K562 (cell line): ENCODE measurements around the gene EVI5. TPM values are rescaled to one million over a fixed set of nuclear protein-coding genes. Genes with fewer than 3 reads are reported as not detected.

ENCODE experiments used
- ATAC-seq: fragments of 200-7000 bp; cut with Tn5 transposase; 3 replicates; pipeline ENCODE4 v1.9.1; 2020; ENCODE audit warnings: moderate library complexity
- BruUV-seq: library from RNA; stranded (reverse); fragments of 400-500 nt; replicated peaks from 2 replicates; lab custom pipeline; 2021; lab: Mats Ljungman, UMichigan
- CTCF ChIA-PET: fragments of 300-600 bp; formaldehyde crosslinking; extraction: SDS; loops from one replicate; lab custom pipeline; 2021; ENCODE audit warnings: low intra/inter-chr PET ratio; lab: Yijun Ruan, JAX
- POLR2A ChIA-PET: fragments of 300-600, 350-650 bp; sonication (Branson Sonifier 250); formaldehyde crosslinking; extraction: SDS; loops from one replicate; lab custom pipeline; 2021; ENCODE audit warnings: antibody characterized with exemption, inconsistent platforms; lab: Yijun Ruan, JAX
- DNase-seq, 4 experiments: peaks; one replicate each; pipeline versions ENCODE4 v3.0.0 to v3.0.0-alpha.2; 2011 to 2018; ENCODE audit warnings: low spot score in 3 of 4, mixed read lengths in 3 of 4; ENCODE audit errors: extremely low read depth in 1 of 4
- FAIRE-seq: peaks from 2 replicates; lab custom pipeline; 2011; peaks lifted over from hg19 to GRCh38; lab: Jason Lieb, UNC
- H2AFZ ChIP-seq: 2 replicates; pipeline ENCODE4 v1.6.0; 2011; ENCODE audit warnings: low read depth, low read length, control low read depth, inconsistent platforms
- H3K27ac ChIP-seq: fragments of 200-600 bp; 3 replicates; pipeline ENCODE4 v1.8.0; 2011; ENCODE audit warnings: low read depth, mild to moderate bottlenecking, control low read depth, inconsistent platforms, low read length, moderate library complexity, mixed read lengths; ENCODE audit errors: extremely low read depth
- H3K27me3 ChIP-seq, 2 experiments: fragments of 300-600 bp in 1 of 2; 2 replicates in 1 of 2; 3 replicates in 1 of 2; pipeline versions ENCODE4 v1.6.0 to v1.8.0; 2011; ENCODE audit warnings: inconsistent platforms in 2 of 2, low read length in 2 of 2, mild to moderate bottlenecking in 1 of 2, mixed read lengths in 1 of 2, moderate library complexity in 1 of 2; ENCODE audit not compliant: control insufficient read depth in 2 of 2, insufficient read depth in 2 of 2
- H3K36me3 ChIP-seq: fragments of 300-600 bp; 3 replicates; pipeline ENCODE4 v1.8.0; 2011; ENCODE audit warnings: mild to moderate bottlenecking, low read length, inconsistent platforms; ENCODE audit not compliant: control insufficient read depth, insufficient read depth
- H3K4me1 ChIP-seq, 2 experiments: fragments of 200-600 bp in 1 of 2; replicated peaks in 1 of 2; 2 replicates in 1 of 2; 3 replicates in 1 of 2; pipeline versions ENCODE4 v1.5.1 to v1.8.0; 2011; ENCODE audit warnings: inconsistent platforms in 2 of 2, low read length in 2 of 2, mild to moderate bottlenecking in 1 of 2, mixed read lengths in 1 of 2, moderate library complexity in 1 of 2; ENCODE audit not compliant: control insufficient read depth in 2 of 2, insufficient read depth in 2 of 2
- H3K4me2 ChIP-seq: 2 replicates; pipeline ENCODE4 v1.6.1; 2011; ENCODE audit warnings: low read length, control low read depth, inconsistent platforms, mixed read lengths; ENCODE audit not compliant: insufficient read depth
- H3K4me3 ChIP-seq: fragments of 200-600 bp; sonication (generic), shearing (Covaris generic); 2 replicates; pipeline ENCODE4 v1.5.1; 2016; ENCODE audit warnings: control low read depth, inconsistent platforms
- H3K79me2 ChIP-seq: fragments of 200-600 bp; 3 replicates; pipeline ENCODE4 v1.8.0; 2011; ENCODE audit warnings: low read length, inconsistent platforms; ENCODE audit not compliant: control insufficient read depth, insufficient read depth
- H3K9ac ChIP-seq, 2 experiments: 2 replicates each; pipeline versions ENCODE4 v1.6.0 to v1.6.1; 2011; ENCODE audit warnings: low read depth in 2 of 2, low read length in 2 of 2, control low read depth in 1 of 2, inconsistent platforms in 1 of 2, mild to moderate bottlenecking in 1 of 2, mixed read lengths in 1 of 2; ENCODE audit not compliant: insufficient read depth in 1 of 2
- H3K9me1 ChIP-seq: one replicate; pipeline ENCODE4 v1.6.0; 2011; ENCODE audit warnings: inconsistent platforms, mild to moderate bottlenecking, low read length, moderate library complexity; ENCODE audit not compliant: control insufficient read depth, insufficient read depth
- H3K9me3 ChIP-seq: replicated peaks from 2 replicates; pipeline ENCODE4 v1.5.1; 2011; ENCODE audit warnings: low read depth, low read length, inconsistent platforms; ENCODE audit not compliant: control insufficient read depth, insufficient read depth
- H4K20me1 ChIP-seq: replicated peaks from 2 replicates; pipeline ENCODE4 v1.6.1; 2011; ENCODE audit warnings: low read length, inconsistent platforms, mixed read lengths; ENCODE audit not compliant: control insufficient read depth, insufficient read depth
- BDP1 ChIP-seq: IDR thresholded peaks from 3 replicates; pipeline ENCODE4 v1.6.1; 2011; ENCODE audit not compliant: insufficient read length, insufficient read depth
- CBFB ChIP-seq: sonication (generic); formaldehyde crosslinking; IDR thresholded peaks from 2 replicates; pipeline ENCODE4 v1.4.0; 2020; ENCODE audit warnings: mild to moderate bottlenecking, missing genetic modification reagents
- EP300 ChIP-seq: IDR thresholded peaks from 2 replicates; pipeline ENCODE4 v1.6.1; 2012; ENCODE audit warnings: low read length, improper control_type of control experiment
- HNRNPUL1 ChIP-seq: fragments of 200-400 bp; formaldehyde crosslinking; IDR thresholded peaks from 2 replicates; pipeline ENCODE4 v1.6.1; 2017; ENCODE audit warnings: low read length
- NELFE ChIP-seq: IDR thresholded peaks from 2 replicates; pipeline ENCODE4 v1.6.1; 2011; ENCODE audit warnings: mild to moderate bottlenecking; ENCODE audit not compliant: insufficient read depth, insufficient read length
- RFX5 ChIP-seq: IDR thresholded peaks from 2 replicates; pipeline ENCODE4 v1.6.1; 2011; ENCODE audit warnings: low read depth, mild to moderate bottlenecking, improper control_type of control experiment, low read length
- TAF9B ChIP-seq: fragments of 450-650 bp; IDR thresholded peaks from 2 replicates; pipeline ENCODE4 v1.6.1; 2018; ENCODE audit warnings: mild to moderate bottlenecking; ENCODE audit not compliant: partially characterized antibody
- ZNF584 ChIP-seq: fragments of 200-800 bp; sonication (Bioruptor generic); IDR thresholded peaks from 2 replicates; pipeline ENCODE4 v1.6.1; 2016; ENCODE audit warnings: low read depth, mild to moderate bottlenecking, missing genetic modification characterization, missing compliant biosample characterization
- WGBS: fragments of 100-300 bp; shearing (Covaris generic); methylation state at CpG from one replicate; pipeline ENCODE4 v1.1.6; 2016; ENCODE audit warnings: low coverage, mixed read lengths; ENCODE audit not compliant: insufficient coverage; ENCODE audit errors: missing lambda C conversion rate; 5-methylcytosine and 5-hydroxymethylcytosine counted together
- in situ Hi-C: fragments of 300-500 bp; cut with MboI; formaldehyde crosslinking; loops from 4 replicates; pipeline ENCODE4 v1.15.0; 2018; ENCODE audit warnings: inconsistent platforms, mixed read lengths
- intact Hi-C: fragments of 100-400 bp; cut with micrococcal nuclease; formaldehyde crosslinking; loops from 2 replicates; pipeline ENCODE4 v1.14.2; 2022
- polyA plus RNA-seq, 8 experiments: library from polyadenylated mRNA; depleted of rRNA in 4 of 8; stranded (reverse) in 5 of 8; unstranded in 3 of 8; fragments of >200 nt; fragmentation: Nextera tagmentation in 2 of 8; fragmentation: Illumina TruSeq in 1 of 8; extraction: Ambion mirVana in 2 of 8; extraction: Trizol in 1 of 8; gene quantifications; 2 replicates each; pipeline versions ENCODE4 v1.2.1 to v1.2.3, GENCODE V29; 2011 to 2014; ENCODE audit warnings: inconsistent platforms in 1 of 8, missing spikeins in 1 of 8
- total RNA-seq, 7 experiments: library from RNA; depleted of rRNA in 6 of 7; stranded (reverse); fragments of >200 nt in 6 of 7; fragmentation: Illumina TruSeq in 2 of 7; extraction: Trizol in 2 of 7; gene quantifications; 2 replicates each; pipeline versions ENCODE4 v1.2.1 to v1.2.3, GENCODE V29; 2011 to 2021; ENCODE audit warnings: low replicate concordance in 1 of 7
- TF ChIP-seq, protein P1 (sequence below): fragments of 250-450 bp; sonication (Bioruptor Pico); IDR thresholded peaks from 2 replicates; pipeline ENCODE4 v1.5.0; 2021; ENCODE audit warnings: mild to moderate bottlenecking, borderline replicate concordance
- TF ChIP-seq, protein P2 (sequence below): fragments of 450-650 bp; IDR thresholded peaks from 2 replicates; pipeline ENCODE4 v1.6.1; 2018; ENCODE audit not compliant: partially characterized antibody
- TF ChIP-seq, protein P3 (sequence below): fragments of 250-450 bp; sonication (Bioruptor Pico); IDR thresholded peaks from 2 replicates; pipeline ENCODE4 v1.8.0; 2022; ENCODE audit warnings: inconsistent platforms, mild to moderate bottlenecking, moderate library complexity, borderline replicate concordance

Gene EVI5
- total and polyA plus RNA-seq, 9 of the 15 experiments (the other 6 are each of a cell fraction or from before 2014, with no cell fraction given), result 1.7 to 50.1 (median 13.7) TPM

DNA sequence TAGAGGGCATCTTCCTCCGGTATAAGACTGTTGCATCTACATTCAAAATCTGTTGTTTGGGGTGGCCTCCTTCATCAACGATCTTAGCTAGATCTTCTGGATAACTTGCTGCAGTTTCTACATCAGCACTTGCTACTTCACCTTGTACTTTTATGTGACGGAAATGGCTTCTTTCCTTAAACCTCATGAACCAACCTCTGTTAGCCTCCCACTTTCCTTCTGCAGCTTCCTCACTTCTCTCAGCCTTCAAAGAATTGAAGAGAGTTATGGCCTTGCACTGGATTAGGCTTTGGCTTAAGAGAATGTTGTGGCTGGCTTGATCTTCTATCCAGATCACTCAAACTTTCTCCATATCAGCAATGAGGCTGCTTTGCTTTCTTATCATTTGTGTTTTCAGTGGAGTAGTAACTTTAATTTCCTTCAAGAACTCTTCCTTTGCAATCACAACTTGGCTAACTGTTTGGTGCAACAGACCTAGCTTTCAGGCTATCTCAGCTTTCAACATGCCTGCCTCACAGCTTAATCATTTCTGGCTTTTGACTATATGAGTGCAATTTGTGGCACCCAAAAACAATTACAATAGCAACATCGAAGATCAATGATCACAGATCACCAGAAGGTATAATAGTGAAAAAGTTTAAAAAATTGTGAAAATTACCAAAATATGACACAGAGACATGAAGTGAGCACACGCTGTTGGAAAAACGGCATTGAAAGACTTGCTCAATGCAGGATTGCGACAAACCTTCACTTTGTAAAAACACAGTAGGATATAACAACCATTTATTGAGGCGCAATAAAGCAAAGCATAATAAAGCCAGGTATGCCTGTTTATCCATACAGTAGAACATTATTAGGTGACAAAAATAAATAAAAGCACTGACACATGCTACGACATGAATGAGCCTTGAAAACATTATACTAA lies 241.5 kb downstream of the EVI5 start:
- ChIA-PET POLR2A (no interaction called here), CTCF (no interaction called here)
- Histone ChIP-seq H3K9me3 (no peaks in the 10 kb centered on the region), H3K4me3 (no peak overlapping the region), H2AFZ (no peak overlapping the region), H3K4me2 (no peak overlapping the region), H3K9me1 (no peaks in the 10 kb centered on the region), H3K4me1 (no peaks in the 10 kb centered on the region; a peak in 2 of 5 replicates), H3K27ac (no peak overlapping the region), H3K27me3 (no peaks in the 10 kb centered on the region), H3K36me3 (no peaks in the 10 kb centered on the region), H3K9ac (no peak overlapping the region), H3K79me2 (no peaks in the 10 kb centered on the region), H4K20me1 (no peaks in the 10 kb centered on the region)
- in situ Hi-C loops (no loop called here), intact Hi-C loops (no loop called here)
- FAIRE-seq (no peak), DNase-seq (no peak), ATAC-seq (no peak)
- no TSS peak for BruUV-seq
- TF ChIP-seq NELFE (no peak), EP300 (no peak), TAF9B (no peak), CBFB (CRISPR knock-in tag) (no peak), BDP1 (no peak), HNRNPUL1 (no peak), ZNF584 (CRISPR knock-in tag) (no peak), RFX5 (no peak)
- TF ChIP-seq, protein P1, sequence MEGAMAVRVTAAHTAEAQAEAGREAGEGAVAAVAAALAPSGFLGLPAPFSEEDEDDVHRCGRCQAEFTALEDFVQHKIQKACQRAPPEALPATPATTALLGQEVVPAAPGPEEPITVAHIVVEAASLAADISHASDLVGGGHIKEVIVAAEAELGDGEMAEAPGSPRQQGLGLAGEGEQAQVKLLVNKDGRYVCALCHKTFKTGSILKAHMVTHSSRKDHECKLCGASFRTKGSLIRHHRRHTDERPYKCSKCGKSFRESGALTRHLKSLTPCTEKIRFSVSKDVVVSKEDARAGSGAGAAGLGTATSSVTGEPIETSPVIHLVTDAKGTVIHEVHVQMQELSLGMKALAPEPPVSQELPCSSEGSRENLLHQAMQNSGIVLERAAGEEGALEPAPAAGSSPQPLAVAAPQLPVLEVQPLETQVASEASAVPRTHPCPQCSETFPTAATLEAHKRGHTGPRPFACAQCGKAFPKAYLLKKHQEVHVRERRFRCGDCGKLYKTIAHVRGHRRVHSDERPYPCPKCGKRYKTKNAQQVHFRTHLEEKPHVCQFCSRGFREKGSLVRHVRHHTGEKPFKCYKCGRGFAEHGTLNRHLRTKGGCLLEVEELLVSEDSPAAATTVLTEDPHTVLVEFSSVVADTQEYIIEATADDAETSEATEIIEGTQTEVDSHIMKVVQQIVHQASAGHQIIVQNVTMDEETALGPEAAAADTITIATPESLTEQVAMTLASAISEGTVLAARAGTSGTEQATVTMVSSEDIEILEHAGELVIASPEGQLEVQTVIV (CRISPR knock-in tag), result no peak
- TF ChIP-seq, protein P2, sequence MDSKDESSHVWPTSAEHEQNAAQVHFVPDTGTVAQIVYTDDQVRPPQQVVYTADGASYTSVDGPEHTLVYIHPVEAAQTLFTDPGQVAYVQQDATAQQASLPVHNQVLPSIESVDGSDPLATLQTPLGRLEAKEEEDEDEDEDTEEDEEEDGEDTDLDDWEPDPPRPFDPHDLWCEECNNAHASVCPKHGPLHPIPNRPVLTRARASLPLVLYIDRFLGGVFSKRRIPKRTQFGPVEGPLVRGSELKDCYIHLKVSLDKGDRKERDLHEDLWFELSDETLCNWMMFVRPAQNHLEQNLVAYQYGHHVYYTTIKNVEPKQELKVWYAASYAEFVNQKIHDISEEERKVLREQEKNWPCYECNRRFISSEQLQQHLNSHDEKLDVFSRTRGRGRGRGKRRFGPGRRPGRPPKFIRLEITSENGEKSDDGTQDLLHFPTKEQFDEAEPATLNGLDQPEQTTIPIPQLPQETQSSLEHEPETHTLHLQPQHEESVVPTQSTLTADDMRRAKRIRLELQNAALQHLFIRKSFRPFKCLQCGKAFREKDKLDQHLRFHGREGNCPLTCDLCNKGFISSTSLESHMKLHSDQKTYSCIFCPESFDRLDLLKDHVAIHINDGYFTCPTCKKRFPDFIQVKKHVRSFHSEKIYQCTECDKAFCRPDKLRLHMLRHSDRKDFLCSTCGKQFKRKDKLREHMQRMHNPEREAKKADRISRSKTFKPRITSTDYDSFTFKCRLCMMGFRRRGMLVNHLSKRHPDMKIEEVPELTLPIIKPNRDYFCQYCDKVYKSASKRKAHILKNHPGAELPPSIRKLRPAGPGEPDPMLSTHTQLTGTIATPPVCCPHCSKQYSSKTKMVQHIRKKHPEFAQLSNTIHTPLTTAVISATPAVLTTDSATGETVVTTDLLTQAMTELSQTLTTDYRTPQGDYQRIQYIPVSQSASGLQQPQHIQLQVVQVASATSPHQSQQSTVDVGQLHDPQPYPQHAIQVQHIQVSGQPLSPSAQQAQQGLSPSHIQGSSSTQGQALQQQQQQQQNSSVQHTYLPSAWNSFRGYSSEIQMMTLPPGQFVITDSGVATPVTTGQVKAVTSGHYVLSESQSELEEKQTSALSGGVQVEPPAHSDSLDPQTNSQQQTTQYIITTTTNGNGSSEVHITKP, result no peak
- TF ChIP-seq, protein P3, sequence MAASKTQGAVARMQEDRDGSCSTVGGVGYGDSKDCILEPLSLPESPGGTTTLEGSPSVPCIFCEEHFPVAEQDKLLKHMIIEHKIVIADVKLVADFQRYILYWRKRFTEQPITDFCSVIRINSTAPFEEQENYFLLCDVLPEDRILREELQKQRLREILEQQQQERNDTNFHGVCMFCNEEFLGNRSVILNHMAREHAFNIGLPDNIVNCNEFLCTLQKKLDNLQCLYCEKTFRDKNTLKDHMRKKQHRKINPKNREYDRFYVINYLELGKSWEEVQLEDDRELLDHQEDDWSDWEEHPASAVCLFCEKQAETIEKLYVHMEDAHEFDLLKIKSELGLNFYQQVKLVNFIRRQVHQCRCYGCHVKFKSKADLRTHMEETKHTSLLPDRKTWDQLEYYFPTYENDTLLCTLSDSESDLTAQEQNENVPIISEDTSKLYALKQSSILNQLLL (CRISPR knock-in tag), result no peak
- 77% methylated on average over 9 of the region's 9 CpGs for WGBS
